HepG2 (cell line): ENCODE results near the gene C22orf15. TPM values are rescaled to one million over a fixed set of nuclear protein-coding genes. Genes with fewer than 3 reads are reported as not detected.
A peak's percentile ranks its signal among the peaks of the same experiment; 100 is the strongest.

ENCODE experiments used
- CHCHD3 ChIP-seq: sonication (generic); formaldehyde crosslinking; IDR thresholded peaks from 2 replicates; pipeline ENCODE4 v1.8.0; 2022; ENCODE audit warnings: mild to moderate bottlenecking, missing genetic modification reagents, moderate library complexity
- DPF2 ChIP-seq: sonication (generic); formaldehyde crosslinking; IDR thresholded peaks from 2 replicates; pipeline ENCODE4 v1.4.0; 2020; ENCODE audit warnings: mild to moderate bottlenecking, low read depth, missing genetic modification reagents, borderline replicate concordance
- GATA4 ChIP-seq: sonication (generic); IDR thresholded peaks from 2 replicates; pipeline ENCODE4 v1.6.1; 2016; ENCODE audit warnings: antibody characterized with exemption, low read depth, borderline replicate concordance
- MBNL3 ChIP-seq: fragments of 250-450 bp; sonication (Bioruptor Pico); conservative IDR thresholded peaks from 2 replicates; pipeline ENCODE4 v1.8.0; 2022; ENCODE audit warnings: mild to moderate bottlenecking, inconsistent platforms
- MIXL1 ChIP-seq: IDR thresholded peaks from 2 replicates; pipeline ENCODE4 v1.6.1; 2016
- PRPF4 ChIP-seq: fragments of 200-400 bp; formaldehyde crosslinking; IDR thresholded peaks from 2 replicates; pipeline ENCODE4 v1.6.1; 2016; ENCODE audit warnings: low read length, low read depth; ENCODE audit not compliant: poor library complexity, severe bottlenecking
- RBFOX2 ChIP-seq: fragments of 200-400 bp; formaldehyde crosslinking; IDR thresholded peaks from 2 replicates; pipeline ENCODE4 v1.6.1; 2017; ENCODE audit warnings: low read depth, mild to moderate bottlenecking, low read length
- SMAD1 ChIP-seq: sonication (generic); formaldehyde crosslinking; IDR thresholded peaks from 2 replicates; pipeline ENCODE4 v1.4.0; 2020; ENCODE audit warnings: missing genetic modification reagents, low read depth, mild to moderate bottlenecking, borderline replicate concordance
- polyA plus RNA-seq, 8 experiments: library from polyadenylated mRNA; depleted of rRNA in 3 of 8; stranded (reverse) in 7 of 8; unstranded in 1 of 8; fragments of >200 nt; fragmentation: Illumina TruSeq in 4 of 8; extraction: Trizol in 4 of 8; gene quantifications; 2 replicates each; pipeline versions ENCODE4 v1.2.1 to v1.2.3, GENCODE V29; 2011 to 2016; ENCODE audit warnings: low read depth in 4 of 8, missing spikeins in 1 of 8, mixed read lengths in 1 of 8; ENCODE audit not compliant: insufficient read depth in 1 of 8
- total RNA-seq, 5 experiments: library from RNA; depleted of rRNA; stranded (reverse); fragments of >200 nt; fragmentation: Illumina TruSeq; extraction: Trizol; gene quantifications; 2 replicates each; pipeline ENCODE4 v1.2.3, GENCODE V29; 2016; ENCODE audit warnings: low read depth in 1 of 5
- TF ChIP-seq, protein P1 (sequence below): sonication (generic); formaldehyde crosslinking; IDR thresholded peaks from 2 replicates; pipeline ENCODE4 v1.4.0; 2020; ENCODE audit warnings: mild to moderate bottlenecking, missing genetic modification reagents, borderline replicate concordance
- TF ChIP-seq, protein P2 (sequence below): sonication (generic); formaldehyde crosslinking; IDR thresholded peaks from one replicate; pipeline ENCODE4 v1.5.1; 2020; ENCODE audit warnings: mild to moderate bottlenecking, missing genetic modification reagents; ENCODE audit errors: not compliant biosample characterization
- TF ChIP-seq, protein P3 (sequence below): sonication (generic); formaldehyde crosslinking; IDR thresholded peaks from 2 replicates; pipeline ENCODE4 v1.4.0; 2020; ENCODE audit warnings: missing genetic modification reagents

C22orf15 gene
- total and polyA plus RNA-seq, 2 of the 13 experiments (the other 11 are each of a cell fraction or from before 2014, with no cell fraction given), result not detected

- TF ChIP-seq, protein P1, sequence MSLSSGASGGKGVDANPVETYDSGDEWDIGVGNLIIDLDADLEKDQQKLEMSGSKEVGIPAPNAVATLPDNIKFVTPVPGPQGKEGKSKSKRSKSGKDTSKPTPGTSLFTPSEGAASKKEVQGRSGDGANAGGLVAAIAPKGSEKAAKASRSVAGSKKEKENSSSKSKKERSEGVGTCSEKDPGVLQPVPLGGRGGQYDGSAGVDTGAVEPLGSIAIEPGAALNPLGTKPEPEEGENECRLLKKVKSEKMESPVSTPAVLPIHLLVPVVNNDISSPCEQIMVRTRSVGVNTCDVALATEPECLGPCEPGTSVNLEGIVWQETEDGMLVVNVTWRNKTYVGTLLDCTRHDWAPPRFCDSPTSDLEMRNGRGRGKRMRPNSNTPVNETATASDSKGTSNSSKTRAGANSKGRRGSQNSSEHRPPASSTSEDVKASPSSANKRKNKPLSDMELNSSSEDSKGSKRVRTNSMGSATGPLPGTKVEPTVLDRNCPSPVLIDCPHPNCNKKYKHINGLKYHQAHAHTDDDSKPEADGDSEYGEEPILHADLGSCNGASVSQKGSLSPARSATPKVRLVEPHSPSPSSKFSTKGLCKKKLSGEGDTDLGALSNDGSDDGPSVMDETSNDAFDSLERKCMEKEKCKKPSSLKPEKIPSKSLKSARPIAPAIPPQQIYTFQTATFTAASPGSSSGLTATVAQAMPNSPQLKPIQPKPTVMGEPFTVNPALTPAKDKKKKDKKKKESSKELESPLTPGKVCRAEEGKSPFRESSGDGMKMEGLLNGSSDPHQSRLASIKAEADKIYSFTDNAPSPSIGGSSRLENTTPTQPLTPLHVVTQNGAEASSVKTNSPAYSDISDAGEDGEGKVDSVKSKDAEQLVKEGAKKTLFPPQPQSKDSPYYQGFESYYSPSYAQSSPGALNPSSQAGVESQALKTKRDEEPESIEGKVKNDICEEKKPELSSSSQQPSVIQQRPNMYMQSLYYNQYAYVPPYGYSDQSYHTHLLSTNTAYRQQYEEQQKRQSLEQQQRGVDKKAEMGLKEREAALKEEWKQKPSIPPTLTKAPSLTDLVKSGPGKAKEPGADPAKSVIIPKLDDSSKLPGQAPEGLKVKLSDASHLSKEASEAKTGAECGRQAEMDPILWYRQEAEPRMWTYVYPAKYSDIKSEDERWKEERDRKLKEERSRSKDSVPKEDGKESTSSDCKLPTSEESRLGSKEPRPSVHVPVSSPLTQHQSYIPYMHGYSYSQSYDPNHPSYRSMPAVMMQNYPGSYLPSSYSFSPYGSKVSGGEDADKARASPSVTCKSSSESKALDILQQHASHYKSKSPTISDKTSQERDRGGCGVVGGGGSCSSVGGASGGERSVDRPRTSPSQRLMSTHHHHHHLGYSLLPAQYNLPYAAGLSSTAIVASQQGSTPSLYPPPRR (CRISPR knock-in tag), result no peak
- TF ChIP-seq PRPF4 (no peak), CHCHD3 (CRISPR knock-in tag) (0 out of 2 replicates have a peak, but pooled peaks have one; percentile 37), MBNL3 (CRISPR knock-in tag) (no peak), SMAD1 (0 out of 2 replicates have a peak, but pooled peaks have one; percentile 64), GATA4 (no peak; the same call in 1 of the 2 replicates), RBFOX2 (peak; percentile 92), DPF2 (CRISPR knock-in tag) (no peak), MIXL1 (no peak)
- TF ChIP-seq, protein P2, sequence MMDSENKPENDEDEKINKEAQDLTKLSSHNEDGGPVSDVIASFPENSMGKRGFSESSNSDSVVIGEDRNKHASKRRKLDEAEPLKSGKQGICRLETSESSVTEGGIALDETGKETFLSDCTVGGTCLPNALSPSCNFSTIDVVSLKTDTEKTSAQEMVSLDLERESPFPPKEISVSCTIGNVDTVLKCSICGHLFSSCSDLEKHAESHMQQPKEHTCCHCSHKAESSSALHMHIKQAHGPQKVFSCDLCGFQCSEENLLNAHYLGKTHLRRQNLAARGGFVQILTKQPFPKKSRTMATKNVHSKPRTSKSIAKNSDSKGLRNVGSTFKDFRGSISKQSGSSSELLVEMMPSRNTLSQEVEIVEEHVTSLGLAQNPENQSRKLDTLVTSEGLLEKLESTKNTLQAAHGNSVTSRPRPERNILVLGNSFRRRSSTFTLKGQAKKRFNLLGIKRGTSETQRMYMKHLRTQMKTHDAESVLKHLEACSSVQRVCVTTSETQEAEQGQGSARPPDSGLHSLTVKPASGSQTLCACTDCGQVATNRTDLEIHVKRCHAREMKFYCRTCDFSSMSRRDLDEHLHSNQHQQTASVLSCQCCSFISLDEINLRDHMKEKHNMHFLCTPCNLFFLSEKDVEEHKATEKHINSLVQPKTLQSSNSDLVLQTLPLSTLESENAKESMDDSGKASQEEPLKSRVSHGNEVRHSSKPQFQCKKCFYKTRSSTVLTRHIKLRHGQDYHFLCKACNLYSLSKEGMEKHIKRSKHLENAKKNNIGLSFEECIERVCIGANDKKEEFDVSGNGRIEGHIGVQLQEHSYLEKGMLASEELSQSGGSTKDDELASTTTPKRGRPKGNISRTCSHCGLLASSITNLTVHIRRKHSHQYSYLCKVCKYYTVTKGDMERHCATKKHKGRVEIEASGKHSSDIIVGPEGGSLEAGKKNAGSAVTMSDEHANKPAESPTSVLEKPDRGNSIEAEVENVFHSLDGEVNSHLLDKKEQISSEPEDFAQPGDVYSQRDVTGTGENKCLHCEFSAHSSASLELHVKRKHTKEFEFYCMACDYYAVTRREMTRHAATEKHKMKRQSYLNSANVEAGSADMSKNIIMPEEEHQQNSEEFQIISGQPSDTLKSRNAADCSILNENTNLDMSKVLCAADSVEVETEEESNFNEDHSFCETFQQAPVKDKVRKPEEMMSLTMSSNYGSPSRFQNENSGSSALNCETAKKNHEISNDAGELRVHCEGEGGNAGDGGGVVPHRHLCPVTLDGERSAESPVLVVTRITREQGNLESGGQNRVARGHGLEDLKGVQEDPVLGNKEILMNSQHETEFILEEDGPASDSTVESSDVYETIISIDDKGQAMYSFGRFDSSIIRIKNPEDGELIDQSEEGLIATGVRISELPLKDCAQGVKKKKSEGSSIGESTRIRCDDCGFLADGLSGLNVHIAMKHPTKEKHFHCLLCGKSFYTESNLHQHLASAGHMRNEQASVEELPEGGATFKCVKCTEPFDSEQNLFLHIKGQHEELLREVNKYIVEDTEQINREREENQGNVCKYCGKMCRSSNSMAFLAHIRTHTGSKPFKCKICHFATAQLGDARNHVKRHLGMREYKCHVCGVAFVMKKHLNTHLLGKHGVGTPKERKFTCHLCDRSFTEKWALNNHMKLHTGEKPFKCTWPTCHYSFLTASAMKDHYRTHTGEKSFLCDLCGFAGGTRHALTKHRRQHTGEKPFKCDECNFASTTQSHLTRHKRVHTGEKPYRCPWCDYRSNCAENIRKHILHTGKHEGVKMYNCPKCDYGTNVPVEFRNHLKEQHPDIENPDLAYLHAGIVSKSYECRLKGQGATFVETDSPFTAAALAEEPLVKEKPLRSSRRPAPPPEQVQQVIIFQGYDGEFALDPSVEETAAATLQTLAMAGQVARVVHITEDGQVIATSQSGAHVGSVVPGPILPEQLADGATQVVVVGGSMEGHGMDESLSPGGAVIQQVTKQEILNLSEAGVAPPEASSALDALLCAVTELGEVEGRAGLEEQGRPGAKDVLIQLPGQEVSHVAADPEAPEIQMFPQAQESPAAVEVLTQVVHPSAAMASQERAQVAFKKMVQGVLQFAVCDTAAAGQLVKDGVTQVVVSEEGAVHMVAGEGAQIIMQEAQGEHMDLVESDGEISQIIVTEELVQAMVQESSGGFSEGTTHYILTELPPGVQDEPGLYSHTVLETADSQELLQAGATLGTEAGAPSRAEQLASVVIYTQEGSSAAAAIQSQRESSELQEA (CRISPR knock-in tag), result peak; percentile 82
- TF ChIP-seq, protein P3, sequence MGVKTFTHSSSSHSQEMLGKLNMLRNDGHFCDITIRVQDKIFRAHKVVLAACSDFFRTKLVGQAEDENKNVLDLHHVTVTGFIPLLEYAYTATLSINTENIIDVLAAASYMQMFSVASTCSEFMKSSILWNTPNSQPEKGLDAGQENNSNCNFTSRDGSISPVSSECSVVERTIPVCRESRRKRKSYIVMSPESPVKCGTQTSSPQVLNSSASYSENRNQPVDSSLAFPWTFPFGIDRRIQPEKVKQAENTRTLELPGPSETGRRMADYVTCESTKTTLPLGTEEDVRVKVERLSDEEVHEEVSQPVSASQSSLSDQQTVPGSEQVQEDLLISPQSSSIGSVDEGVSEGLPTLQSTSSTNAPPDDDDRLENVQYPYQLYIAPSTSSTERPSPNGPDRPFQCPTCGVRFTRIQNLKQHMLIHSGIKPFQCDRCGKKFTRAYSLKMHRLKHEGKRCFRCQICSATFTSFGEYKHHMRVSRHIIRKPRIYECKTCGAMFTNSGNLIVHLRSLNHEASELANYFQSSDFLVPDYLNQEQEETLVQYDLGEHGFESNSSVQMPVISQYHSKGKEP (CRISPR knock-in tag), result peak; percentile 67; the same call in 1 of the 2 replicates
Observed at GRCh38 chr22:23716811-23717801, 45.7 kb upstream of the C22orf15 start (continued).
